Cardiac muscle cell (in vitro differentiated cells and primary cell): ENCODE results near the gene TMOD1. TPM values are rescaled to one million over a fixed set of nuclear protein-coding genes. Genes with fewer than 3 reads are reported as not detected.

Experiments used
- DNase-seq, 2 donors: peaks; one replicate each; pipeline versions ENCODE4 v3.0.0 to v3.0.0-alpha.2; 2010 to 2017; ENCODE audit warnings: low read depth in 1 of 2, low spot score in 1 of 2
- H3K27ac ChIP-seq: fragments of 200-600 bp; sonication (generic); 2 replicates; pipeline ENCODE4 v1.5.1; 2016
- H3K27me3 ChIP-seq: fragments of 200-600 bp; sonication (generic); 2 replicates; pipeline ENCODE4 v1.6.0; 2016; ENCODE audit warnings: control low read depth
- H3K36me3 ChIP-seq: fragments of 200-600 bp; sonication (generic); 2 replicates; pipeline ENCODE4 v1.5.1; 2016; ENCODE audit warnings: control low read depth
- H3K4me1 ChIP-seq: fragments of 200-600 bp; sonication (generic); 2 replicates; pipeline ENCODE4 v1.8.1; 2017; ENCODE audit warnings: low read depth, mild to moderate bottlenecking, mixed run types
- H3K4me3 ChIP-seq: fragments of 200-600 bp; sonication (generic); 2 replicates; pipeline ENCODE4 v1.5.1; 2016; ENCODE audit warnings: mild to moderate bottlenecking
- H3K9me3 ChIP-seq: fragments of 200-600 bp; sonication (generic); 2 replicates; pipeline ENCODE4 v1.5.1; 2017; ENCODE audit warnings: low read depth, mild to moderate bottlenecking, control low read depth
- polyA plus RNA-seq: library from polyadenylated mRNA; unstranded; fragments of >200 nt; fragmentation: Nextera tagmentation; extraction: Ambion mirVana; gene quantifications from 2 replicates; pipeline ENCODE4 v1.2.1, GENCODE V29; 2016
- total RNA-seq: library from RNA; depleted of rRNA; stranded (reverse); fragments of >200 nt; gene quantifications from 2 replicates; pipeline ENCODE4 v1.2.3, GENCODE V29; 2016
- TF ChIP-seq, protein P1 (sequence below): IDR thresholded peaks from 2 replicates; pipeline ENCODE4 v1.5.1; 2012; ENCODE audit warnings: low read depth, mild to moderate bottlenecking, low read length

TMOD1 gene
- total and polyA plus RNA-seq, 2 experiments from 2014 or later, result 75.7 to 168 TPM

DNA sequence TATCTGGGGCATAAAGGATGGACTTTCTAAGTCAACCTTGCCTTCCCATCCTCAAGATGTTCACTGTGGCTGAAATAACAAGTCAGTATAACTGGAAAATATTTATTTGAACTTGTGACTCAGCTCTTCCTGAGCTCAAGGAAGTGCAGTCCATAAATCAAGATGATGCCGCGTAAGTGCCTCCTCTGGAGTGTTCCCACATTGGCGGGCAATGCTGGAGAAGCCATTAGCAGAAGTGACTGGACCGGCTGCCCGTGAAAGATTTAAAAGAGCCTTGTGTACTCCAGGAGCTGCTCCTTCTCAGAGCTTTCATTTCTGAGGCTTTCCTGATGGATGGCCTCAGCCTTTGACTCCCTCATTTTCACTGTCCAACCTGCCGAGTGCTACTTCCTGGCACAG is 17.4 kb downstream of the TMOD1 start:
- Histone ChIP-seq H3K9me3 (no peaks in the 10 kb centered on the region), H3K36me3 (peaks cover 1% of the 10 kb centered on the region), H3K27me3 (no peaks in the 10 kb centered on the region), H3K27ac (peak overlapping the region; percentile 64), H3K4me1 (peaks cover 56% of the 10 kb centered on the region), H3K4me3 (no peak overlapping the region)
- DNase-seq, result peak in 1 of 2 donors; percentile 15
- TF ChIP-seq, protein P1, sequence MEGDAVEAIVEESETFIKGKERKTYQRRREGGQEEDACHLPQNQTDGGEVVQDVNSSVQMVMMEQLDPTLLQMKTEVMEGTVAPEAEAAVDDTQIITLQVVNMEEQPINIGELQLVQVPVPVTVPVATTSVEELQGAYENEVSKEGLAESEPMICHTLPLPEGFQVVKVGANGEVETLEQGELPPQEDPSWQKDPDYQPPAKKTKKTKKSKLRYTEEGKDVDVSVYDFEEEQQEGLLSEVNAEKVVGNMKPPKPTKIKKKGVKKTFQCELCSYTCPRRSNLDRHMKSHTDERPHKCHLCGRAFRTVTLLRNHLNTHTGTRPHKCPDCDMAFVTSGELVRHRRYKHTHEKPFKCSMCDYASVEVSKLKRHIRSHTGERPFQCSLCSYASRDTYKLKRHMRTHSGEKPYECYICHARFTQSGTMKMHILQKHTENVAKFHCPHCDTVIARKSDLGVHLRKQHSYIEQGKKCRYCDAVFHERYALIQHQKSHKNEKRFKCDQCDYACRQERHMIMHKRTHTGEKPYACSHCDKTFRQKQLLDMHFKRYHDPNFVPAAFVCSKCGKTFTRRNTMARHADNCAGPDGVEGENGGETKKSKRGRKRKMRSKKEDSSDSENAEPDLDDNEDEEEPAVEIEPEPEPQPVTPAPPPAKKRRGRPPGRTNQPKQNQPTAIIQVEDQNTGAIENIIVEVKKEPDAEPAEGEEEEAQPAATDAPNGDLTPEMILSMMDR, result no peak

DNA sequence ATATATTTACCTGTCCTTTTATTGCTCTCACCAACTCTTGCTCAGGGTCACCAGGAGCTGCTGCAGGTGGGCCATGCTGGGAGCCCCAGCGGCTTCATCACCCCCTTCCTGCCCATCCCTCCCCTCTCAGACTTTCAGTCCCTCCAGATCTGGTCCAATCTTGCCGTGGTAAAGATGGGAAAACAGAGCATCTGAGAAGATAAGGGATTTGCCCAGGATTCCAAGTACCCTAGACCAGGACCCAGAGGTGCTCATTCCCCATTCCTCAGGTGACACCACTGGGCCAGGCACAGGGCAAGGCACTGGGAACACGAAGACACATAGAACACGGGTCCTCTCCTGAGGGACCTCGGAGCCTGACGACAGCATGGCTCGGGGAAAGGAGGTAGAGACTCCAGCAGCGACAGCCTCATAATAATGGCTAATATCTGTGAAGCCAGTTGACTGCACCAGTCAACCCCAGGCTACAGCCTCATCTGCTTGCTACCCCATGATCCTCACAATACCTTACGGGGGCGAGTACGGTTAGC is 18.0 kb downstream of the TMOD1 start:
- Histone ChIP-seq H3K4me1 (peaks cover 56% of the 10 kb centered on the region), H3K9me3 (no peaks in the 10 kb centered on the region), H3K27me3 (no peaks in the 10 kb centered on the region), H3K36me3 (peaks cover 4% of the 10 kb centered on the region), H3K4me3 (no peak overlapping the region), H3K27ac (peak overlapping the region; percentile 64)
- TF ChIP-seq, protein P1, result no peak
- DNase-seq, result no peak

DNA sequence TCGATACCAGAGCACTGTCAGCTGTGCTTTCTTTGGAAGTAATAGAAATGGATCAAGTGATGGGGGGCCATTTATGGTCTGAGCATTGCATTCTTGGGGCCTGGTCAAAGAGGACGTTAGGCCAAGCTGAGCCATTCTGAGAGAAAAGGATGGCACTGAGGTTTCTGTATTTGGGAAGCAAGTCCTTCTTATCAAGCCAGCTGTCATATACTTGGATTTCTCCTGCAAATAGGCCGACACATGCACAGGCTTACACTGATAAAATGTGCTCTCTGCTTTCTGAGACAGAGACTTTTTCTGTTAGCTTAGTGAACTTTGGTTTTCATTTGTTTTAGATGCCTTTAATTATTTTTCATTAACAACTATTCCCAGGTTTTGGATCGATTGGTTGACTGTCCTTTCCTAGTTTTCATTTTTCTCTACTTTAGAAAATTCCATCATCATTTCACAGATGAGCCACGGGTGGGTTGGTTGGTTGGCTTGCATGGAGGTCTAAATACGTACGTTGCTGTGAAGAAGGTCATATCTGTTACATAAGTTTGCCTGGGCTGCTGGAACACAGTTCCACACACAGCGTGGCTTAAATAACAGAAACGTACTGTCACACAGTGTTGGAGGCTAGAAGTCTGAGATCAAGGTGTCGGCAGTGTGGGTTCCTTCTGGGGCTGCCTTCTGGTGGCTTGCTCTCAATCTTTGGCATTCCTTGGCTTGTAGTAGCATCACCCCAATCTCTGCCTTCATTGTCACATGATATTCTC is 20.3 kb downstream of the TMOD1 start:
- TF ChIP-seq, protein P1, result no peak
- peak overlapping the region; percentile 67 for H3K27ac ChIP-seq
- H3K9me3 ChIP-seq, result no peaks in the 10 kb centered on the region
- H3K4me3 ChIP-seq, result no peak overlapping the region
- no peak for DNase-seq
- no peaks in the 10 kb centered on the region for H3K27me3 ChIP-seq
- peaks cover 50% of the 10 kb centered on the region for H3K4me1 ChIP-seq
- peaks cover 16% of the 10 kb centered on the region for H3K36me3 ChIP-seq

DNA sequence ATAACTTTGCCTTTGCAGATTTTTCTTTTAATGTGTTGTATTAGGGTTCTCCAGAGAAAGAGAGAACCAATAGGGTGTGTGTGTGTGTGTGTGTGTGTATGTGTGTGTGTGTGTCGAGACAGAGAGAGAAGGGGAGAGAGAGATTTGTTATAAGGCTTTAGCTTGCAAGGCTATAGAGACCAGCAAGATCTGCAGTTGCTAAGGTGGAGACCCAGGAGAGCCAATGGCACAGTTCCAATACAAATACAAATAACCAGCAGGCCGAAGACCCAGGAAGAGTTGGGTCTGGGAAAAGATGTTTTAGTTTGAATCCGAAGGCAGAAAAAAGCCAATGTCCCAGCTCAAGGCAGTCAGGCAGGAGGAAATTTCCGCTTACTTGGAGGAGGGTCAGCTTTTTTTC is 23.0 kb downstream of the TMOD1 start:
- Histone ChIP-seq H3K27me3 (no peaks in the 10 kb centered on the region), H3K9me3 (no peaks in the 10 kb centered on the region), H3K27ac (peak overlapping the region; percentile 92), H3K4me1 (peaks cover 57% of the 10 kb centered on the region), H3K4me3 (no peak overlapping the region), H3K36me3 (peaks cover 16% of the 10 kb centered on the region)
- TF ChIP-seq, protein P1, result no peak
- no peak for DNase-seq

DNA sequence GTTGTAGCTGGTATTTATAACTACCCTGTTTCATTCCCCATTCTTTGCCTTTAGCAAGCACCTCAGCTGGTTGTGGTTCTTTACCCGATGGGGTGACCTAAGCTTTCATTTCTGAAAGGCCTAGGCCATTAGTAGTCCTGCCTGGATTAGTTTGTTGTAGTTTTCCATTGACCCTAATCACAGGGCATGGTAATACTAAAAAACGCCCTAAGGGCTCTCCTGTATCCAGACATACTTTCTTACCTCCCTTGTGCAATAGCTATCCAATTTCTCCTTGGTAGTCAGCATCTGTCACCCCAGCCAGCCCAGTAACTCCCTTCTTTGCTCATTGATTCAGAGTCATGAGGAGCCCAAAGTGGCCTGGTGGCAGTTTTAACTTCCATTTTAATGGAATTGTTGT is 24.0 kb downstream of the TMOD1 start:
- Histone ChIP-seq H3K27me3 (no peaks in the 10 kb centered on the region), H3K4me3 (no peak overlapping the region), H3K36me3 (peaks cover 16% of the 10 kb centered on the region), H3K9me3 (no peaks in the 10 kb centered on the region), H3K27ac (peak overlapping the region; percentile 92), H3K4me1 (peaks cover 57% of the 10 kb centered on the region)
- DNase-seq, result no peak
- TF ChIP-seq, protein P1, result no peak
